NCI-H2196 (cell line): Measurements from ENCODE around the gene MARVELD1.

Source experiments
- DNase-seq: peaks from one replicate; lab custom pipeline; 2025; ENCODE audit not compliant: unreplicated experiment; lab: John Stamatoyannopoulos, UW

The MARVELD1 gene

GRCh38 chr10:97752956-97753355 is 39.4 kb downstream of the MARVELD1 start:
- no peak for DNase-seq

DNA sequence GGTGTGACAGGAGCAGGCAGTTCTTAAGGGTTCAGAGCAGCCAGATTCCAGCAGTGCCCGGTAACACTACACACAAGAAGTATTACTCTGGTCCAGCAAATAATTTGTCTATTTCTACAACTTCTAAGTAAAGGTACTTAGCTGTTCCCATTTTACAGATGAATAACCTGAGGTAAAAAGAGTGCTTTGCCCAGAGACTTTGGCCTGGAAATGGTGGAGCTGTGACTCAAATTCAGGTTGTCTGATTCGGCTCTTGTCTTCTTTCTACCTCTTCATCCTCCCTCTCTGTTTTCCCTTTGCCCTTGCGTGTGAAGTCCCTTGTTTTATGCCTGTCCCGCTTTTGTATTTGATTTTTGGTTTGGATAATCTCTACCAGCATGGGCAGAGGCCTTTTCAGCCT is 41.2 kb downstream of the MARVELD1 start:
- no peak for DNase-seq

GRCh38 chr10:97755718-97756117 is 42.2 kb downstream of the MARVELD1 start:
- no peak for DNase-seq

DNA sequence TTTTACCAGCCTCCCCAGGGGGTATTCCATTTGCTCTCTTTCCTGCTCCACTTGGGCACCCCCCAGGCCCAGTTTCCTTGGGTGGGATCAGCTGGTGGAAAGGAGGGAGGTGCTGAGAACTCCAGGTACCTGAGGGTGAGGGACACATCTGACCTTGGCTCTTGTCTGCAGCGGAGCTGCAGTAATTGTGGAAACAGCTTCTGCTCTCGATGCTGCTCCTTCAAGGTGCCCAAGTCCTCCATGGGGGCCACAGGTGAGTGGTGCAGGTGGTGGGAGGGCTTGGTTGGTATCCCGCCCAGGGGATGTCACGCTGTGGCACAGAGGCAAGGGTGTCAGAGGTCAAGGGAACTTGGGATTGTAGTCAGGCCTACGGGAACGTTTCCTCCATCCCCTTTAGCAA is 43.9 kb downstream of the MARVELD1 start:
- no peak for DNase-seq

GRCh38 chr10:97759158-97759887 is 45.8 kb downstream of the MARVELD1 start:
- DNase-seq, result peak; percentile 76

GRCh38 chr10:97759946-97760345 is 46.4 kb downstream of the MARVELD1 start:
- DNase-seq, result no peak

DNA sequence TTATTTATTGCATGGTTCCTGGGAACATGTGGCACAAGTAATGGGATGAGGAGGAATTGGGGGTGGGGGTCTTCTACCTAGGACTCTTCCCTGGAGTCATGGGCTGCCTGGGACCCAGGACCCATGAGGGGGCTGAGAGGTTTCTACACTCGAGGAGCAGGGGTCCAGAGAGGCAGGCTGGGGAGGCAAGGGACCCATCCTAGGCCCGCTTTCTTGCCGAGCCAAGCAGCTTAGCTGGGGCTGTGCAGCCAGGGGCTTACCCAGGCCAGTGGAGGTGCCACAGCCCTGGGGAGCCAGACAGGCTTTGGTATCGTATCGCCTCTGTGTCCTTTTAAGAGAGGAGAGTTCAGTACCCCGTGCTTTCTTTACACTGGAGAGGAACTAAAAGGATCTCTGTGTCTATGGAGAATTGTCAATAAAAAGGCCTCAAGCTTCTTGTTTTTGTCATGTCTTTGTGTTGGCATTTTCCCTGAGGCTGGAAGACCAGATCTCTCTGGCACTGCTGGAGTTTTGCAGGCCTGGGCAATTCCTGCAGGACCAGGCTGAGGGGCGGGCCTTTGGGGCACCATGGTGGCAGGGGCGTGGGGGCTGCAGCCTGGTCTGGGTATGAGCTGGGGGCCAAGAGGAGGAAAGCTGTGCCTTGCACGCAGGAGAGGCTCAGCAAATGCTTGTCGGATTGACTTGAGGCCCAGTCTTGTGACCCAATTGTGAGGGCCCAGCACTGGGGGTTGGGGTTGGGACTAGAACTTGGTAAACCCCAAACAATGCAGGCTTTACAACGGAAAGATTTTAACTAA is 47.1 kb downstream of the MARVELD1 start:
- no peak for DNase-seq

DNA sequence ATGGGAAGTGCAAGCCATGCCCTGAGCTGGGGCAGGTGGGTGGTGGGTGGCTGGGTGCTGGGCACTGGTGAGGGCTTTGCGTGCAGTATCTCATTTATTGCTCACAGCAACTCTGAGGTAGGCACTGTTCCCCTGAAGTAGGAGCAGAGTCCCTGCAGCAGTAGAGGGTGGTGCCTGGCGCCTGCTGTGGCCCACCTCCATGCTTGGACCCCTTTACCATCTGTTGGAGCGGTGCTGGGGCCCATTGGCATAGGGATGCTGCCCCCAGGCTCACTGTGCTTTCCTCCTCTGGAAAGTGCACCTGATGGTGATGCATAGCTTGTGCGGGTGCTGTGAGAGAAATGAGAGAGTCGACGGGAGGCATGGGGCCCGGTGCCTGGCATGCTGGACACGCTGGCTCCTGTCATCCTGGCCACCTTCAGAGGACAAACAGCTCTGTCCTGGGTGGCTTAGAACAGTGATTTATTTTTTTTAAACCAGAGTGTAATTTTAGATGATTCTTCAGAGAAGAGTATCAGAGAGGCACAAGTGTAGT is 47.9 kb downstream of the MARVELD1 start:
- no peak for DNase-seq

GRCh38 chr10:97762056-97762455 is 48.5 kb downstream of the MARVELD1 start:
- no peak for DNase-seq

DNA sequence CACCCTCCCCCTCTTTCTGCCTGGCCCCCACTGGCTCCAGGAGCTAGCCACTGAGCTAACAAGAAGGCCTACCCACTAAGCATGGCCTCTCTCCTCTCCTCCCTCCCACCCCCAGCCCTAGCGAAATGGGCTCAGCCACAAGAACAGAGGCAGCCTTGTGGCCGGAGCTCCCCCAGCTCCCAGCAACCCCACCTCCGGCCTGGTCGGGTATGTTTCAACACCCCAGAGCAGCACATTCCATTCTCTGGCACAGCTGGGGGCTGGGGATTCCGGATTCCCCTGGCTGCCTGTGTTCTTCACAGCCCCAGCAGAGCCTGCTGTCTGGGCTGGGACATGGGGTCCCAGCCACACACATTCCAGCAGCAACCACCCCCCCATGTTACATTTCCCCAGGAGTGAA is 49.3 kb downstream of the MARVELD1 start:
- no peak for DNase-seq

GRCh38 chr10:97763411-97763810 is 49.9 kb downstream of the MARVELD1 start:
- DNase-seq, result no peak

DNA sequence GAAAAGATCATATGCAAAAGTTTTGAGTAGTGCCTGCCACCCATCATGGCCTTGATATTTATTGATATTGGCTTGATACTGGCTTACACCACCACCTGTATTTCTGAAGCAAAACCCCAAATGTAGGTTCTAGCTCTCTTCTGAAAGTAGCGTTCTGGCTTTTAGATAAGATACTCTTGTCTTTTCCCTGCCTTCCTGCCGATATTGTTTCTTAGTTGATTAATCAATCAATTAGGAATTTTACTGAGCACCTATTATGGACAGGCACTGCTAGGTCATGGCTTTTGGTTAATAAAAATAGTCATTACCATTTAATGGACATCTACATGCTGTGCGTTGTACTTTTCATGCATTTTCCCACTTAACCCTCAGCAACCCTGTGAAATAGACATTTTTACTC is 50.4 kb downstream of the MARVELD1 start:
- DNase-seq, result no peak

- no peak for DNase-seq
These were observed 51.0 kb downstream of the MARVELD1 start for GRCh38 chr10:97764519-97764931.

DNA sequence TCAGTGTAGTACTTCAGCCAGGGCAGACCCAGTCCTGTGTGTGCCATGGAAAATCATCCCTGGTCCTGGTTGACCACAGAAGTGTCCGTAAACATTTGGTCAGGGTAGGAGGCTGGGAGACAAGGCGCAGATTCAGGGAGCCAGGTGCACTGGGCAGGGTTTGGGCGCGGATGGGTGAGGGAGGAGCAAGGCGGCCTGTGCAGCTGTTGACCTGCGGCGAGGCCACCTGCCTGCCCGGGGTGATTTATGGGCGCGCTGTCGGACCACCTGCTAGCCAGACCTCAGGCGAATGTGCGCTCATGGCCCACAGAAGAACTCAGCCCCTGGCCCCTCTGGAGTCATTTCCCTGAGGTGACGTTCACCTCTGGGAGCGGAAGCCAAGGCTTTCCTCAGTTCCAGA is 51.7 kb downstream of the MARVELD1 start:
- peak; percentile 67 for DNase-seq

GRCh38 chr10:97766106-97766810 is 52.7 kb downstream of the MARVELD1 start:
- DNase-seq, result no peak

DNA sequence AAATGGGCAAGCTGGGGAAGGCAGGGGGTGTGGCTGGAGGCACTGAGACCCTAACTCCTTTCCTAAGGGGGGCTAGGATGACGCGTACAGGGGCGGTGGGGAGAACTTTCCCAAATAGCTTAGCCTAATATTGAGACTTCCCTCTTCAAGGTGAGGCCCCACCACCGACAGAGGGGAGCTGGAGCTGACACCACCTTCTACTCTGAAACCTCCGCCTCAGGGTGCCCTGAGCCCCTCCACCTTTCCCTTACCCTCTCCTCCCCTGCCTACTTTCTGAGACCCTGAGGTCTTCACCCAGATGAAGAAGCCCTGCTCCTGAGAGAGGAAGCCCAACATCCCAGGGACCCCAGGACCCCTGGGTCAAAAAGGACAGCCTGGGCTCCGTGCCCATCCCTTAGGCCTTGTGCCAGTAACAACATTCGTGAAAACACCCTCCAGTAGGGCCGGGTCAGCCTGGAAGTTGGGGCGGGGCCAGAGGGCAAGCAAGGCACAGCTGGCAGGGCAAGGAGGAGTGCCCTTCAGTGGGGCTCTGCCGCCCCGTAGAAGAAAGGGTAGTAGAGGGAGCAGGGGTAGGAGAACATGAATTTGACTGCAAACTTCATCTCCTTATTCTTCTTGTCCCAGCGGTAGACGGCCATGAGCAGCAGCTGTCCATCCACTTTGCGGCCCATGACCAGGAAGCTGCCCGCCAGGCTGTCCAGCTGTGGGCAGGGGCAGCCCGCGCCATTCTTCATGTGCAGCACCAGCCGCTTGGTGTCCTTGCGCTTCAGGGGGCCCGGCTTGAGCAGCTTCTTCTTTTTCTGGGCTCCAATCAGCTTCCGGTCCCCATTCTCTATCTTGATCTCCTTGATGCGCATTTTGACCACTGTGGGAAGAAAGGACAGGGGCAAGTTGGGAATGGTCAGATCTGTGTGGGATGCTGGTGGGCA is 53.7 kb downstream of the MARVELD1 start:
- DNase-seq, result no peak
